GM19463 (cell line): ENCODE measurements around the gene SAMD3.
"Not testable (repeated sequence)": the region's sequence is repeated elsewhere in the genome, so short reads cannot be mapped to it uniquely, and the experiment has no call there.

ENCODE experiments used
- ATAC-seq: cut with Tn5 transposase; IDR thresholded peaks from one replicate; pipeline ENCODE4 v1.9.1; 2021; ENCODE audit warnings: mild to moderate bottlenecking, moderate library complexity; ENCODE audit not compliant: unreplicated experiment

Gene SAMD3

DNA sequence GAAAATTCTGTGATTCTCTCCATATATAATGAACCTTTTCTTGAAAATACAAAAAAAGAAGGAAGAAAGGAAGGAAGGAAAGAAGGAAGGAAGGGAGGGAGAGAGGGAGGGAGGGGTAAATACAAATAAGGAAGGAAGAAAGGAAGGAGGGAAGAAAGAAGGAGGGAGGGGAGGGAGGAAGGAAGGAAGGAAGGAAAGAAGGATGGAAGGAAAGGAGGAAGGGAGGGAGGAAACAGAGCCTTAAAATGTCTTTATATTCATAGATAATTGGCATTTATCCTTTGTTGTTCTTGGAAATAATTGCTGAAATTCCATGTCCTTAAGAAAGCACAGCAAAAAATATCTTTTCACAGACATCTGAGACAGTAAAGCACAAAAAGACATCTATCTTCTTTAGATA lies 40.3 kb downstream of the SAMD3 start:
- no peak for ATAC-seq

DNA sequence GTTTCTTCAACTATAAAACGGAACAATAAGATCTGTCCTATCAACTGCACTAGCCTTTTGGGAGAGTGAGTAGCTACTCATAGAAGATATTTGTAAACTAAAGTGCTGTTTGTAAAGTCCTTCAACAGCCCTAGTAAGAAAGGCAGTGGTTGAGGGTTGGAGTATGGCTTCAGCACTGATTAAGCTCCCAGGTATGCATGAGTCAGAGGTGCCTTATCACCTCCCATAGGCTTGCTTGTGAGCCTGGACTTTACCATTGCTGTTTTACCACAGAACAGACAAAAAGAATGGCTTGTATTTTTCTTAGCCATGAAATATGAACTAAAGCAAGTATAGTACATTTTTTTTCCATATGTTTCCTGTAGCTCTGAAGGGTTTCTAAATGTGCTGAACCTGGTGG lies 44.1 kb downstream of the SAMD3 start:
- ATAC-seq, result no peak

DNA sequence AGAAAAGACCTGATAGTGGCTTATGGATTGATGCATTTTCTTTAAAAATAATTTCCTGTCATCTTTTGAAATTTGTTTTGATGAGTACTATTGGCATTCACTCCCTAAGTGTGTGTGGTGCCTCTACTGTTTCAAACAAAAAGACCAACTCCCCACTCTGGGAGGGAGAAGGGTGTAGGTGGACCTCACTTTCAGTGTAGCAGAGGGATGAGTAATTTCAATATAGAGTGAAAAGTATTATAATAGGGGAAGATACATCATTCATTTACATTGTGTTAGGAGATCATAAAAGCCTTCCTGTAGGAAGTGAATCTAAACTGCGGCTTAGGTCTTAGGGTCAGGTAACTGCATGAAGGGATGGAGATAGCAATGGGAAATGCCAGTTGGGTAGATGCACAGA lies 46.4 kb downstream of the SAMD3 start:
- ATAC-seq, result no peak

DNA sequence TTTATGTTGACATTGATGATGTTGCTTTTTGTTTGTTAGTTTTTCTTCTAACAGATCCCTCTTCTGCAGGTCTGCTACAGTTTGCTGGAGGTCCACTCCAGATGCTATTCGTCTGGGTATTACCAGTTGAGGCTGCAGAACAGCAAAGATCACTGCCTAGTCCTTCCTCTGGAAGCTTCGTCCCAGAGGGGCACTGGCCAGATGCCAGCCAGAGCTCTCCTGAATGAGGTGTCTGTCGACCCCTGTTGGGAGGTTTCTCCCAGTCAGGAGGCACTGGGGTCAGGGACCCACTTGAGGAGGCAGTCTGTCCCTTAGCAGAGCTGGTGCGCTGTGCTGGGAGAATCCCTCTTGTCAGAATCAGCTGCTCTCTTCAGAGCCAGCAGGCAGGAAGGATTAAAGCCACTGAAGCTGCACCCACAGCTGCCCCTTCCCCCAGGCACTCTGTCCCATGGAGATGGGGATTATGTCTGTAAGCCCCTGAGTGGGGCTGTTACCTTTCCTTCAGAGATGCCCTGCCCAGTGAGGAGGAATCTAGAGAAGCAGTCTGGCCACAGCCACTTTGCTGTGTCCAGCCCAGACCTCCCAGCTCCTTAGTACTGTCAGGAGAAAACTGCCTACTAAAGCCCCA lies 49.3 kb downstream of the SAMD3 start:
- ATAC-seq, result not testable (repeated sequence)

DNA sequence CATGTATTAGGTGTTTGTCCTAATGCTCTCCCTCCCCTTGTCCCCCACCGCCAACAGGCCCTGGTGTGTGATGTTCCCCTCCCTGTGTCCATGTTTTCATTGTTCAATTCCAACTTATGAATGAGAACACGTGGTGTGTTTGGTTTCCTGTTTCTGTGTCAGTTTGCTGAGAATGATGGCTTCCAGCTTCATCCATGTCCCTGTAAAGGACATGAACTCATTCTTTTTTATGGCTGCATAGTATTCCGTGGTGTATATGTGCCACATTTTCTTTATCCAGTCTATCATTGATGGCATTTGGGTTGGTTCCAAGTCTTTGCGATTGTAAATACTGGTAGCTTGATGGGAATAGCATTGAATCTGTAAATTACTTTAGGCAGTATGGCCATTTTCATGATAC lies 52.6 kb downstream of the SAMD3 start:
- not testable (repeated sequence) for ATAC-seq

DNA sequence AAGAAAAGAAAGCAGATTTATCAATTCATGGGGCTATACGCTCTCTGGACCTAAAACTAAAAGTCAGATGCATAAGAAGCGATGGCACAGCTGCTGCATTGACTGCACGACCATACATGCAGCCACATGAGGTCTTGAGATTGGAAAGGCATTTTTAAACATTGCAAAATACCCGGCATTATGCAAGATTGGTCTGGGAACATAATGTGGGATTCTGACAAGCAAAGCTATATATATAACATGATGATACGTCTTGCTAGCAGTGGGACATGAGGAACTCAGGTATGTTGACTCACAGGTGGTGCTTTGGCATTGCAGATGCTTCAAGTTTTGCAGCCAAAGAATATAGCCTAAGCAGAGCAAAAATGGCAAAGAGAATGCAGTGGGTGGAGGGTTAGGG lies 55.1 kb downstream of the SAMD3 start:
- ATAC-seq, result no peak

DNA sequence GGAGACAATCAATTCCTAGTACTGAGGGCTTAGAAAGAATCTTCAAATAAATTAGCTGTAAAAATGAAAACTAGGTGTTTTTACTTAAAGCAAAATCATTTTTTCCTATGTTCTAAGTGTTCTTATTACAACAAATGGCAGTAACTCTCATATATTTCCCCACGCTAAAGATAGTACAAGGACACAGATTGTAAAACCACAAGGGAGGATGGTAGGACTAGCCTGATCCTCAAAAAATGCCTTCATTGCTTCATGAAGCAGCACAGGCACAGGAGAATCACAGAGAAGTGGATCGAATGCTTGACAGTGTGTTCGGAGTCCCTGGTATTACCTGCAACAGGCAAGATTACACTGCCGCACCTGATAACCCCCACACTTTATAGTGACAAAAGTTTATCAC lies 58.5 kb downstream of the SAMD3 start:
- ATAC-seq, result no peak

DNA sequence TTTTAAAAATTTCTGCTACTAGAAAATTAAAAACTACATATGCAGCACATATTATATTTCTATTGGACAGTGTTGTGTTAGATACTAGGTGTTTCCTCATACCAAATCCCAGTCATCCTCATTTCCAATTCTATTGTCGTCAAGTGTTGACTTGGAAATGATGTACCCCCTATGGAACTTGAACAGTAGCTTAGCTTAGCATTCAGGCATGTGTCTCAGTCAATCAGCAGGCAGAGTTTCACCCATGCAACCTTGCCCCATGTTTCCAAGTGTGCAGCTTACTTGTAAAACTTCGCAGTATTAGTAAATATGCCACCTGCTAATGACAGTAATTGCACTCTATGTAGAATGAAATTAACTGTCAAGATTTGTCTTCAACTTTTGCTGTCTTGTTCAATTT lies 59.5 kb downstream of the SAMD3 start:
- no peak for ATAC-seq

DNA sequence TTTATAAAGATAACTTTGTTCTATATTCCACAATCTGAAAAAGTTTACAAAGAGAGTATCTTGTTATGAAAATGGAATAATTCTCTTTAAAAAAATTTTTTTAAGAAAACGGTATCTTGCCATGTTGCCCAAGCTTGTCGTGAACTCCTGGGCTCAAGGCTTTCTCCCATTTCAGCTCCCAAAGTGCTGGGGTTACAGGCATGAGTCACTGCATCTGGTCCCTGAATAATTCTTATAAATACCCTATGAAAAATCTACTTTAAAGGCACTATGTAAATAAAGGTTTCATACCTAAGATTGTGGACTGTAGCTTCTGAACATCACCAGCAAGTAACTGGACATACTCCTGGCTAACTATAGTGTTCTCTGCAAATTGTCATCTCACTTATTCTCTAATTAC lies 60.3 kb downstream of the SAMD3 start:
- no peak for ATAC-seq

DNA sequence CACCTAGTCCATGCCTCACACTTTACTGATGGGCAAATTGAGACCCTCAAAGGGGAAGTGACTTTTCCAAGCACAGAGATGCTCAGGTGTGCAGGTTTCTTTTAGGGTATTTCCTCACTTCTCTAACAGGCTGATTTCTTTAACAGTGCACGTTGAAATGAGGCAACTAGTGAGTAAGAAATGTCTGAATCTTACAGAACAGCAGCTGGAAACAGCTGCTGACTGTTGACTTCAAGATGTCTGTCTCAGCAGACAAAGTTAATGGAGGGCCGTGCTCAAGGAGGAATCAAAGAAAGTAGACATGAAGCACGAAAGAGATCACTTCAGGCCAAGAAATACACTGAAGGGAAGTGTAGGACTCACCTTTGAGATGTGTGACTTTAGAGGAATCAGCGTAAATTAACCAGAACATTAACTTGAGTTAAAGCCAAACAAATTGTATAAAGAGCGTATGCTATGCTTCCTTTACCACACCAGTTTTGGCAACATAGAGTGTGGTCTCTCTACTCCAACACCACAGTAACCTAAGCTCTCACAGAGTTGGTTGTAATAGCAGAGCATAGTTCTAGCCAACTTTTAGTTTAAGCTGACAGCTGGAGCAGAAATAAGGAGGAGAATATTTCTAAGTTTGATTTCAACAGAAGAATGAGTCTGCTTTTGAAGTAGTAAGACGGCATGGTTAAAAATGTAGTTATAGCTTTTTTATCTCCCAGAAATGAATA lies 60.9 kb downstream of the SAMD3 start:
- no peak for ATAC-seq

DNA sequence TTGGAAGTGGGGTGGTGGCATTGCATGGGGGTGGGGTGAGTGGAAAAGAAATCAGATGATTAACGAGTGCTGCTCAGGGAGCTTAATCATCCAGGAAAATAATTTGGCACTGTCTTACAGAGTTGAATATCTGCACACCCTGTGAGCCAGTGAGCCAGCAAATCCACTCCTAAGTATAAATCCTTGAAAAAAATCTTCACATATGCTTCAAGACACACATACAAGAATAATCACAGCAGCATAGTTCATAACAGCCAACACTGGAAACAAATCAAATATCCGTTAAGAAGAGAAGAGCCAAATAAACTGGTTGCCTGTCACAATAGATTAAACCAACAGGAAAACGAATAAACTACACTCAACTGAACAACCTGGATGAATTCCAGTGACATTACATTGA lies 62.8 kb downstream of the SAMD3 start:
- ATAC-seq, result no peak

DNA sequence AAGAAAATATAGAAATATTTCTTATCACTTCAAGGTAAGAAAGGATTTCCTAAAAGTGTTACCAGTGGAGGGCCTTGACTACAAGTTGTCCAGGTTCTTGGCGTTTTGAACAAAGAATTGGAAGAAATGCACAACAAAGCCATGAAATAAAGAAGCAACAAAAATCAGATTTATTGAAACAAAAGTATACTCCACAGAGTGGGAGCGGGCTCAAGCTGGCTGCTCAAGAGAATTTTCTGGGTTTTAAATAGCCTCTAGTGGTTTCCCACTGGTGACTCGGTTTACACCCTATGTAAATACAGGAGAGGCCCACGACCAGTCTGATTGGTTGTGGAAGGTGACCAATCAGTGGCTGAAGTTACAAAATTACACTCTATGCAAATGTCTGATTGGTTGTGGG lies 64.2 kb downstream of the SAMD3 start:
- ATAC-seq, result no peak

DNA sequence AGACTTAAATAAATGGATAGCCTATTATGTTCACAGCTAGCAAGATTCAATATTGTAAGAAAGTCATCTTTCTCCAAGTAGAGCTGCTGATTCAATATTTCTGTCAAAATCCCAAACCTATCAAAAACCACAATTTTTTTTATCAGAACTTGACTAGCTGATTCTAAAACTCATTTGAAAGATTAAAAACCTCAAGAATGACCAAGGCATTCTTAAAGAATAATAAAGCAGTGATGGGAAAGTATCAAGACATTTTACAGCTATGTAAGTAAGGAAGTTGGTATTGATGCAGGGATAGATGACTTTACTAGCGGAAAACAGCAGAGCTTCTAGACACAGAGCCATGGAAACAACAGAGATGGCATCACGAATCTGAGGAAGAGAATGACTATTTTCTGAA lies 64.7 kb downstream of the SAMD3 start:
- ATAC-seq, result no peak

DNA sequence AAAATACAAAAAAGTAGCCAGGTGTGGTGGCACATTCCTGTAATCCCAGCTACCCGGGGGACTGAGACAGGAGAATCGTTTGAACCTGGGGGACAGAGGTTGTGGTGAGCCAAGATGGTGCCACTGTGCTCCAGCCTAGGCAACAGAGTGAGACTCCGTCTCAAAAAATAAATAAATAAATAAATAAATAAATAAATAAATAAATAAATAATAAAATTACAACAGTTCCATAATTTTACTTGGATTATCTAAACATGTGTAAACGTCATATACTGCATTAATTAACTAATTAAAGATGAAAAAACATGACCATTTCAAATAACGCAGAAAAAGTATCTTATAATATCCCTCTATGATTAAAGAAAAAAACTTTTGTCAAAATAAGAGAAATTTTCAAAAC lies 65.8 kb downstream of the SAMD3 start:
- ATAC-seq, result no peak

DNA sequence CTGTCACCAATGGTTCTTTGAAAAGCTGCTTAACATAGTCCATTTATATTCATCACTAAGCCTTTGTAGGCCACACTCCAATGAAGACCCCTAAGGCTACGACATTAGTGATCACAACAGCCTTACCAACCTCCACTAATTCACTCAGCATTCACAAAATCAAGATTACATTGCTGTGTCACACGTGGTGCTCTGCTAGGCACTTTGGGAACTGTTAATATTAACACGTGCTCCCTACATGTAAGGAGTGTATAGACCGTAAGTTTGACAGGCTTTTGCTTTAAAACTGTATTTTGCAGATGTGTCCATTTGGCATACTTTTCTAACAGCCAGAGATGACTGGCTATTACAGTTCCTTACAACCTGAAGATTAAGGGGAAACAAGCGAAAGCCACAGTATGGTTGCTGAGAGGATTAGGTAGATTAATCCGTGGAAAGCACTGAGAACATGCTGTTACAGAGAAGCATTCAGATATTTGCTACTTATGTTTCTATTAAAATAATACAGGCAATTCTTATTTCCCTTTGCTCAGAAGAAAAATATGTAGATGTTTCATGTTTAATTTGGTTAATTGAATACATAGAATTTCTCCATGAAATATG lies 69.7 kb downstream of the SAMD3 start:
- ATAC-seq, result no peak

DNA sequence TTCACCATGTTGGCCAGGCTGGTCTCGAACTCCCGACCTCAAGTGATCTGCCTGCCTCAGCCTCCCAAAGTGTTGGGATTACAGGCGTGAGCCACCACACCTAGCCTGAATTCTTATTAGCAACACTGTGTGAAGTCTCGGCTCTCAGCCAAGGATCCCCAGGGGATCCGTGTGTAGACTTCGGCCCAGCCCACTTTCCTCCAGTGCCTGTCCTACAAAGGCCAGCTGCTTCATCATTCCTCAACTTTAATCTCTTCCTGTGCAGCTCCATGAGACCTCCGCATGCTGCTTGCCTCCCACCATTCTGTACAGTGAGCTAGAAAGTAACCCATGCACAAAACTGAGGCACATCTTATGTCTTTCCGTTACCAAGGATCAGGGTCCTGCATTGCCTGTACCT lies 71.8 kb downstream of the SAMD3 start:
- no peak for ATAC-seq

DNA sequence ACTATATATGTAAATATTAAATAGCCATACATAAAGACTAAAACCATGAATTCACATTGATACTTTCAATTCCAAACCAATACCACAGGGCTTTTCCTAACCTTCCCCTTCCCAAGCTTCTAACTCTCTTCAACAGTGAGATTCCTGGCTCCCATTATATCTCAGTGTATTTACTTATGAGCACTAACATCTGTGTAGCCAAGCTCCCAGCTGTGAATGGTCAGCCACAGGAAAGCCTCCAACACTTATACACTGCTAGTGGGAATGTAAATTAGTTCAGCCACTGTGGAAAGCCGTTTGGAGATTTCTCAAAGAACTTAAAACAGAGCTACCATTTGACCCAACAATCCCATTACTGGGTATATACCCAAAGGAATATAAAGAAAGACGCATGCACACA lies 73.7 kb downstream of the SAMD3 start:
- not testable (repeated sequence) for ATAC-seq

DNA sequence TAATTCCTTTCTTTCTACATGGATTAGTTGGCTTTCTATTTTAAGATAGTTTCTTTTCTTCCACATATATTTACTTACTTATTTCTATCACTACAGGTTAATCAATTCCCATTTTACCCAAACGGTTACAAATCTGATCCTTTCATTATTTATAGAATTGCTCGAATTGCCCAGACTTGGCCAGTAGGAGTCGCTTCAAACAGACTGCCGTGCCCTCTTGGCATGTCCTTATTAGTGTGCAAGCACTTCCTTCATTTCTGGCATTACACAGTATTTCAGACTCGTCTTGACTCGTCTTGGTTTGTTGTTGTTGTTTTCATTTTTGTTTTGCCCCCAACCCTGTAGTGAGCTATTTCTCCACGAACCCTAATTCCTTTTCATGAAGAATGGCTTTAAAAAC lies 74.6 kb downstream of the SAMD3 start:
- ATAC-seq, result no peak

DNA sequence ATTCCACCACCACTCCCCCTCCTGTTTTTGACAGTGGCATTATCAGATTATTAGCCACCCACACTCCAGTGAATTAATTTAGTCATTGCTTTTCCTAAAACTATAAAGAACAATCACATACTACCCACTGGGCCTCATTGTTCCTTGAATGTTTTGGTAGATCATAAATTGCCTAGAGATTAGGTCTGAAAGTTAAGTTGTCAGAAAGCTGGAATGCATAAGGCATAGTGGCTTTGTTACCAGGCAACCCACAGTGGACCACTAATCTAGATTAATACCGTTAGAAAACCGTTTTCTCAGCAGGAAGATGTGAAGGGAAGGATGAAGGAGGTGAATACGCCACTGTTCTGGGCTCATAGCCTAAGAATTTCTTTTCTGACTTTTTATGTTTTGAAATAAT lies 75.6 kb downstream of the SAMD3 start:
- ATAC-seq, result no peak

DNA sequence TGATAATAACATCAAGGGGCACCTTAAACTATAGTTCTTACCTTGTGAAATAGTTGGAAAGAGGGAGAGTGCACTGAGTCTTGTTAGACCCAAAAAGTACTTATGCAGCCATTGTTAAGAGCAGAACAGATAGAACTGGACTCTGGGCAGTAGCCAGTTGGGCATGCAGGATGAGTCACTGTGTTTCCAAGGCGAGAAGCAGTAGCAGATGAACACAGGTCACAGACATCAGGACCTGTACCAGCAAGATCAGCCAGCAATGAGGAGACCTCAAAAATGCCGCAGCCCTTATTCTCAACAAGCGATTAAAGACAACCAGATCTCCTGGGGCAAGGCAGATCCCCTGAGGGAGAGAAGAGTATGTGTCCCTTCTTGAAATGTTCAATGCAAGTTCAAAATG lies 79.0 kb downstream of the SAMD3 start:
- ATAC-seq, result no peak

DNA sequence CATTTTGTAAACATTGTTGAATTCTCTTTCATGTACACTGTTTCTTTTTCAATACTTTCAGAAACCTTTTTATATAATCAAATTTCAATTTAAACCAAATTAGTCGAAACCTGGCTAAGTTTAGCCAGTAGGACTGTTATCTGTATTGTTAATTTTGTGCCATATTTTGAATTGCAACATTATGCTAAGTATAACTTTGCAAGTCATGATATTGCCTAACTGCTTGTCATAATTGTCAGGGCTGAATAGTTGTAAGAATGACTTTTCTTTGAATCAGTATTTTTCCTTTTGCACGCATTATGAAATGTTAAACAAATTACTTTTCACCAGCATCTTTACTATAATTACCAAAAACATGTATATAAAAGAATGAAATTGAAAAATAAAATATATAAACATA lies 82.7 kb downstream of the SAMD3 start:
- ATAC-seq, result no peak

DNA sequence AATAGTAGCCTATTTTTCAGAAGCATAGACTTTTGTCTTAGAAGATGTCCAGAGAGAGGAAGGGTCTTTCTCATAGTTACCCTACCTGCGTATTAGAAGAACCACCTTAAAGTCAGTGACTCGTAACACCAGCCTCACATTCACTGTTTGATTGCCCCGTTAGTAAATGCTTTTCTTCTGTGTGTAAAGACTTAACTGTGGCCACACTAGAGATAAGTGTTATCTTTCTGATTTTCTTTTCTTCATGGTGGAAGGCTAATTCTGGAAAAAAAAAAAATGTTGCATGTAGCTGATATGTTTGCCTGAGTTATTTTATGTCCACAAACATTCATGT lies 83.9 kb downstream of the SAMD3 start:
- ATAC-seq, result peak; percentile 32
